ENCODE results near the gene ANKZF1.

DNA sequence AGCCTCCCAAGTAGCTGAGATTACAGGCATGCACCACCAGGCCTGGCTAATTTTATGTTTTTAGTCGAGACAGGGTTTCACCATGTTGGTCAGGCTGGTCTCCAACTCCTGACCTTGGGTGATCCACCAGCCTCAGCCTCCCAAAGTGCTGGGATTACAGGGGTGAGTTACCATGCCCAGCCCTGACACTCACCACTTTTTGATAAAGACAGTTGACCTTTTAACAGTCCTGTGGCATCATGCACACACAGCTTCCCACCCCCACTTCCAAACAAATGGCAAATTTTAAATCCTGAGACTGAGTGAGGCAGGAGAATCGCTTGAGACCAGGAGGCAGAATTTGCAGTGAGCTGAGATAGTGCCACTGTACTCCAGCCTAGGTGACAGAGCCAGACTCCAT is 43.4 kb downstream of the ANKZF1 start:
- TF ChIP-seq REST (IDR thresholded peaks at IDR 0.05; ENCODE audit: low read depth) (no peak), USF1 (IDR thresholded peaks at IDR 0.05) (no peak), EP300 (IDR thresholded peaks at IDR 0.05; ENCODE audit: borderline replicate concordance) (no peak), CREB1 (IDR thresholded peaks at IDR 0.05; ENCODE audit: low read depth) (no peak), YY1 (IDR thresholded peaks at IDR 0.05; ENCODE audit: low read depth) (no peak), TAF1 (IDR thresholded peaks at IDR 0.05; ENCODE audit: low read depth) (no peak), TCF12 (IDR thresholded peaks at IDR 0.05; ENCODE audit: low read depth) (no peak)

All from Ishikawa (cell line).